Fibroblast of skin of abdomen (primary cell): ENCODE results near the gene HSPG2.
A peak's percentile ranks its signal among the peaks of the same experiment; 100 is the strongest.

Source experiments
- DNase-seq: peaks from one replicate; pipeline ENCODE4 v3.0.0-alpha.2; 2013

The HSPG2 gene

DNA sequence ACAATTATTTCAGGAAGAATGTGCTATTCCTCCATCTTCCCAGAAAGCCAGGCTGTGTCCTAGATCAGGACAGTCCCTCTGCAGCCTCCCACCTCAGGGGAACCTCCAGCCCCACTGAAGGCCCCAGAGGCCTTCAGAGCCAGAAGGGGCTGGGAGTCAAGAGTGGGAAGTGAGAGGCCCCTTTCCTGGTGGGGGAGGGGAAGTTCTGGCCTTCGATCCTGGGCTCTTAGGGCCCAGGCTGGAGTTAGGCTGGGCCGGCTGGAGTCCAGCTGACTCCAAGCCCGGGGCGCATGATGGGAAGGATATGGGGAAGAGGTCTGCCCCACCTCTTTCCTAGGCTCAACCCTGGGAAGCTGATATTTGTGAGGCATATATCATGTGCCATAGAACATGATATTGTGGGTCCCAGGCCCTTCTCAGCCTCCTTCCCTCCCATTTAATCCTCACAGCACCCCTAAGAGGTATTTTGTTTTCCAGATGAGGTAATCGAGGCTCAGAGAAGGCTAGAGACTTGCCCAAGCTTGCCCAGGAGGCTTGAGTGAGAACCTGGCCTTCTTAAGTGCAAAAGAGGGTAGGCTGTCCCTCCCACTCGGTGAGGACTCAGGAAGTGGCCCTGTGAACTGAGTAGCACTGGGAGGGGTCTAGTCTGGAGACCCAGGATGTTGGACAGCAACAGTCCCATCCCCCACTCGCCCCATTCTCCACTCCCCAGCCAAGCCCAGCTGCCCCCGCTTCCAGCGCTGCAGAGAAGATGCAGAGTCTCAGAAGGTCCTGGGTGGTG lies 18.6 kb upstream of the HSPG2 start:
- no peak for DNase-seq

DNA sequence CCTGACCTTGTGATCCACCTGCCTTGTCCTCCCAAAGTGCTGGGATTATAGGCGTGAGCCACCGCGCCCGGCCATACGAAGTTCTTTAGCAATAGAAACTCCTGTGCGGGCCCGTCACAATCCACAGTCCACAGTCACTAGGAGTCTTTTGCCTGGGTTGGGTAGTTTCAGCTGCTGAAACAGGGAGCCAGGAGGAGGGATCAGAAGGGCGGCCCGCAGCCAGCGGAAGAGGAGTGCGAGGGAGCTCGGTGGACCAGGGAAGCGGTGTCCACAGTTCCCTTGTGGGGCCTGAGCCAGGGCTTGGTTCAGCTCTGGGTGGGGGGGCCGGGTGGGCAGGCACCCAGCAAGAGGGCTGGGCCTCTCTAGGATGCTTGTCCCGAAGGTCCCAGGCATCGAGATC lies 17.9 kb upstream of the HSPG2 start:
- no peak for DNase-seq

DNA sequence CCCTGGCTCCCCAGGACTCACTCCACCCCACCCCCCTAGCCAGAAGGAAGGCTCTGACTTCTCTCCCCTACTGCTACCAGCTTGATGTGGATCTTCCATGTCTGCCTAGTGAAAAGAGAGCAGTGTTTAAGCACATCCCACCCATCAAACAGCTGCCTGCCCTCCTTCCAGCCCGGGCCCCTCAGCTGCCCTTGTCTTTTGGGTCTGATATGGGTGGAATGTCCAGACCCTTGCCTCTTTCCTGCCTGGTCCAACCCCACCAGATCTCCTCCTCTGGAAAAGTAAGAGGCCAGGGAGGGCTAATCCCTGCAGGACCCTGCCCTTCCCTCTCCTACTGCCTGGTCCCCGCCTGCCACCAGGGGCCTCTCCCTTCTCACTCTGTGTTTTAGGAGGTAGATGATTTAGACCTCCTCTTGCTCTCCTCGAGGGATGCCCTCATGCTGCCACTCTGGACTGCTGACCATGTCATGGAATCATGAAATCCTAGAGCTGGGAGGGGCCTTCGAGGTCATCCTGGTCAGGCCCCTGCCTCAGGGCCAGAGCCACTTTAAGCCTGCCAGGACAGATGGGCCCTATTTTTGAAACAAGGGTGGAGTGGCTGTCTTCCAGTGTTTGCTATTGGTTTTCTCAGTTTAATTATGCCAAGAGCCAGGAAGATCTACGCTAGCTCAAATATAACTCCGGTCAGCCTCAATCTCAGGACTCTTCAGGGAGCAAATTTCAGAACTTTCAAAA lies 15.8 kb upstream of the HSPG2 start:
- no peak for DNase-seq

DNA sequence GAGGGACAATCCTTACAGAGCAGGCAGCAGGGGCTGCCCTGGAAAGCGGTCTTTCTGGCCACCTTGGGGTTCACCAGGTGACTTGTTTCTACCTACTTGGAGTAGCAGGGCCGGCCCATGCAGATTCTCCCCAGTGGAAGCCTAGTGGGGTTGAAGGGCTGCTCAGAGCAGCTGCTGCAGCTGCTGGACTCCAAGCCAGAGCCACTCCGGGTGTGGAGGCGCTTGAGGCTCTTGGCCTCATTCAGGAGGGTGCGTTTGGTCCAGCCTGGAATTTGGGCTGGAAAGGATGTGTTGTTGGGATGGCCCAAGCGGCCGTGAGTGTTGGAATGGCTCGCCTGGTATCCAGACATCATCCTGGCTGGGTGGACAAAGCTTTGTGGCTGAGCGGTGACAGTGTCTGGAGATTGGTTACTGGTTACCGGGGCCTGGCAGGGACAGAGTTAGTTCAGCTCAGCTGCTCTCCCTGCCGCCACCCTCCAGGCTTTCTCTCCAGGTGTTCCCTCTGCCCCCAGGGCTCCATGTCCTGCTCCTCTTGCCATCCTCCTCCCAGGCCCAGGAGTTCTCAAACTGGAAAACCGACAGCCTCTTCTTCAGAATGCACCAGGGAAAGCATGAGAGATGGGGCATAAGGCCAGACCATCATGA lies 14.2 kb upstream of the HSPG2 start:
- DNase-seq = no peak

DNA sequence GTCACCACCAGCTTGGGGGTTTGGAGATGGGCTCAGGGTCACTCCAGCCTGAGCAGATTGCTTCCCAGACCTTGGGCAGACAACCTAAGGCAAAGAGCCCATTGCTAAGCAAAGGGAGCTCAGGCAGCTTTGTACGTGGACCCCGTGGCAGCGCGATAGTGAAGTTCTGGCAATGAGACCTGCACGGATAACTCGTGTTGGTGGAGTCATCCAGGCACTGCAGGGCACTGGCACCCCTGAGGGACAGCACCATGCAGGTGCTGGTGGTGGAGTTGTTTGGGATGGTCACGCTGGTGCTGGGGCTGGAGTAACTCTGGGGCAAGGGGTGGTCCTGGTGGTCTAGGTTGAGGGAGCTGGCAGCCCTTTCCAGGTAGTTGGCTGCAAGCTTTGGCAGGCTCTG lies 13.6 kb upstream of the HSPG2 start:
- DNase-seq = no peak

DNA sequence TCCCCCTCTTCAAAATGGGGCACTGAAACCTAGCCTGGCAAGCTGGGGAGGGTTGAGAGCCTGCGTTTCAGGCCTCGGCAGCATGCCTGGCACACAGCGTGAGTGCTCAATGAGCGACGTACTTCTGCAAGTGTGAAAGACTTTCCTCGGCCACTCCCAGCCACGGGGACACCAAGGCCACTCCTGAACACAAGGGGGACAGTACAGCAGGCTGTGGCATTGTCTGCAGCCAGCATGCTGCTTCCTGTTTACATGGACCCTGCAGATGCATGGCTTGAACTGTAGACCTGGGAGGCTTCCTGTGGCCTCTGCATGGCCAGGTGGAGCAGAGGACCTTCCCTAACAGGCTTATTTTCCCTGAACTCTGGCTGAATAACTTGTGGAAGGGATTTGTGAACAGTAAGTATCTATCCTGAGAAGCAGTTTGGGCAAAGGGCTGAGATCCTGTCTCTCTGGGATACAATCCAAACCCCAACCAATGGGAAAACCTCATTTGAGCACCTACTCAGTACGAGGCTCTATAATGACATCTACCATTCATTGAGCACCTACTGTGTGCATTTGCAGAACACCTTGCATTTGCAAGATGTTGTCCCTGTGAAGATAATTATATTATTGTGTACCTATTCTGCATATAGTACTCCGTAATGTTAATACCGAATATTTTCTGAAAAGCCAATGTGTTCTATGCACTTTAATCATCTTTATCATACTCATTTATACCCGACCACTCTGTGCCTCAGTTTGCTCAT lies 9.9 kb upstream of the HSPG2 start:
- DNase-seq = no peak

DNA sequence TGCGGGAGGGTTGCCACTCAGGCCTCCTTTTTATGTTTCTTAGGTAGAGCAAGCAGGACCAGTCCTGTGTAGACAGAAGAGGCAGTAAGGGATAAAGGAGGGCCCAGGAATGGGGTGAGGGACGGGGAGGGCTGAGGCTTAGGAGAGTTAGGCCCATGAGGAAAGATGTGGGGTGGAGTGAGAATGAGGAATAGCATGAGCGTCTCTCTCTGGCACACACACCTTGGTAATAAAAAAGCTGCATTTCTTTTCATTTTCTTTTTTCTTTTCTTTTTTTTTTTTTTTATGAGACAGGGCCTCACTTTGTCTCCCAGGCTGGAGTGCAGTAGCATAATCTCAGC lies 7.6 kb upstream of the HSPG2 start:
- DNase-seq = no peak

DNA sequence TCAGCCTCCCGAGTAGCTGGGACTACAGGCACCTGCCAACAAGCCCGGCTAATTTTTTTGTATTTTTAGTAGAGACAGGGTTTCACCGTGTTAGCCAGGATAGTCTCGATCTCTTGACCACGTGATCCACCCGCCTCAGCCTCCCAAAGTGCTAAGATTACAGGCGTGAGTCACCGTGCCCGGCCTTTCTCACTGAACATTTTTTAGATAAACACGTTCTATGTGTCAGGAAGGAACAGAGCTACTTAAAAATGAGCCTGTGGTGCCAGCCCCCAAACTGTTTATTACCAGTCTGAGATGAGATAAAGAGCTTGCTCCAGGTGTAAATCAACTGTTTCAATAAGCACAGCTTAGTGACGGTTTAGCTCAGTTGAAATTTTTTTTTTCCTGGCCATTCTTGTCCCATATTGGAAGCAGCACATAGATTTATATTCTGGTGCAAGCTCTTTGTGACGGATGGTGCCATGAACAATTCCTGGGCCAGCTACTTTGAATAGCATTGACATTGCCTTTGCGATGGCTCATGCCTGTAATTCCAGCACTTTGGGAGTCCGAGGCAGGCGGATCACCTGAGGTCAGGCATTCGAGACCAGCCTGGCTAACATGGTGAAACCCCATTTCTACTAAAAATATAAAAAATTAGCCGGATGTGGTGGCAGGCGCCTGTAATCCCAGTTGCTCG lies 6.0 kb upstream of the HSPG2 start:
- DNase-seq = peak; percentile 50

DNA sequence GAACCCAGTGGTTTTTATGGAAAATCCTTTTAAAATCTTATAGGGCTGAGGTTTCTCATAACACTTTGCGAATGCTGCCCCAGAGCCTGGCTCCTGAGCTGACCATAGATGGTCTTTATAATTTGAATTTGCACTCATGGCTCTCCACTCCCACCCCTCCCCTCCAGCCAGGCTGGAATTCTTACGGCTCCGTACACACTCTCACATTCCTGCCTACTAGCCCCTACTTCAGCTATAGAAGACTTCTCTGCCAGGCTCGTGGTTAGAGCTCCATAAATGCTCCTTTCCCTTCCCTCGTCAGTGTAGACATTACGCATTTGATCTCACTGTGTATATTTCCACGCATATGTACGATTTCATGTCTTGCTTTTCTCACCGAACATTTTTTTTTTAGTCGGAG lies 5.4 kb upstream of the HSPG2 start:
- no peak for DNase-seq

DNA sequence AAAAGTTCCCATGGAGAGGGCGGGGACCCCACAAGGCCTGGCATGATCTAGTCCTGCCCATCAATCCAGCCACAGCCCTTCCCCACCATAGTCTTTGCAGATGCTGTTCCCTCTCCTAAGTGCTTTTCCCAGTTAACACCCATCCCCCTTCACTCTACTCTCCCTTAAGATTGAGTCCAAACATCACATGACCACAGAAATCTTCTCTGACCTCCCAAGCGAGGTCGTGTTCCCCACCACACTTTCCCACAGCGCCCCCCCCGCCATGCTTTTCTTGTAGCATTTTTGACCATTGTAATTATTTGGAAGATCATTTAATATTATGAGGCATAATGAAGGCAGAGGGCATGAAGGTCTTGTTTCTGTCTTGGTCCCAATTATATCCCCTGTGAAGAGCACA lies 4.3 kb upstream of the HSPG2 start:
- no peak for DNase-seq

DNA sequence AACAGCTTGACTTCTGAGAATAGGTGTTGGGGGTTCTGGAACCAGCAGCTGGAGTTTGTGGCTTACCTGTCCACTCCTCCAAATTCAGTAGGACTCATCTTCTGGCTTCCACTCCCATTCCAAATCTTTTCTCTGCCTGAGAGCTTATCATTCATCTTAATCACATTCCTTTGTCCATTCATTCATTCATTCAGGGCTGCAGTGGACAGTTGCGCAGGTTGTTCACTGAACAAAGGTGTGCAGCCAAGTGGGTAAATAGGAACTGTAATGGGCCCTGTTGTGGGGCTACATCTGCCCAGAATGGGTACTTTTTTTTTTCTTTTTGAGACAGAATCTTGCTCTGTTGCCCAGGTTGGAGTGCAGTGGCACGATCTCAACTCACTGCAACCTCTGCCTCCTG lies 3.4 kb upstream of the HSPG2 start:
- DNase-seq = no peak

DNA sequence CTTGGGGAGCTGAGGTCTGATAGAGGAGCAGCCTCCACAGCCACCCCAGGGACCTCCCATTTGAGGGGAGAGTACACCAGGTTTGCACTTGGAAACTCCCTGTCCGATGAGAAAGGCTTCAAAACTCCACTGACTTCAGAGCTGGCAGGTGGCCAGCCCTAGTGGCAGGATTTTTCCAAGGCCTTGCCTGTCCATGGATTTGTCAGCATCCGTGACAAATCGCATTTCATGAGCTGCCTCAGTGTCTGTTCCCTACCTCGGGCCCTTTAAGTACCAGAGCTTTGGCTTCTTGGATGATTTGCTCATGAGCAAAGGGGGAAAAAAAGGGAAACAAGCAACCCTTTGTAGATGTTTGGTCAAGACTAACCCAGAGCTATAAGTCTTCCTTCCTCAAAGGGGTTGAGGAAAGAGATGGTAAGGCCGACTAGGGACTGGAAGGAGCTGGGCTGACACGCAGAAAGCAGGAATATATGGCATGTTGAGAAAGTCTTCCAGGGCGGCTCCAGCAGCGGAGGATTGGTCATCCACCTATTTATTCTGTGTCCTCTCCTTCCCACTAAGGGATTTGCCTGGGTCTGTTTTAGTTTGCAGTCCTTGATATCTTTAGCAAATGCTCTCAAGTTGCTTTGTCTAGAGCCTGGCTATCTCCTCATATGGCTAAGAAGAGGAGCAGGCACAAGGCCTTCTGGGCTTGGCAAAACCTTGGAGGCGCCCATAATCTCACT lies 2.7 kb upstream of the HSPG2 start:
- peak; percentile 98 for DNase-seq

DNA sequence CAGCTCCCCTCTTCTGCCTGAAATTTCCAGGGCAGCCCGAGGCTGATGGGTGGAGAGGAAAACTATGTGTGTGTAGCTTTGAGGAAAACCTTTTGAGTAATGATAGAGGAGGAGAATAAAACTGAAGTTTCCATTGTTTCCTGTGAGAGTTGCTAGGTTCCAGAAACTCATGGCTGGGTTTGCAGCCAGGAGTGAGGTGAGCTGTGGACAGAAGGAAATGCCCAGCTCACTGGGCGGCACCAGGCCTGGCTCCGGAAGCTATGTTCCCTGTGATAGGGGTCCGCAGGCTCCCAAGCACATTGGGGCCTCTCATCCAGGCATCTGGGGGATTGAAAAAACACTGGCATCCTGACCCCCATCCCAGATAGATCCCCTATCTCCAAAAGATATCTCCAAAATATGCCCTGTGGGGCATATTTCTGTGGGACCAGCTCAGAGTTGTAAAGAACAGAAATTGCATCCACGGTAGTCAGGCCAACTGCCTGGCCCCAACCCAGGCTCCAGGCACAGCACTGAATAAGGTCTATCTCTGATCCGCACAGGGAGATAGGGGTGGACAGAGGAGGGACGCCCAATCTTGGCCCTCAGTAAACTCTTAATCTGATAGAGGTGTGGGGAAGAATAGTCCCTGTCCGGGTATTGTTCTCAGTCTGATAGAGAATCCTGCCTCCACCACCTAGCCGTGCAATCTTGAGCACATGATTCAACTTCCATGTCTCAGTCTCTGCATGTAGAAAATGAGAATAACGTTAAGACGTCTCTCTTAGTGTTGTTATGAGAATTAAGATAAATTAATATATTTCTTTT lies 1.8 kb upstream of the HSPG2 start:
- no peak for DNase-seq

DNA sequence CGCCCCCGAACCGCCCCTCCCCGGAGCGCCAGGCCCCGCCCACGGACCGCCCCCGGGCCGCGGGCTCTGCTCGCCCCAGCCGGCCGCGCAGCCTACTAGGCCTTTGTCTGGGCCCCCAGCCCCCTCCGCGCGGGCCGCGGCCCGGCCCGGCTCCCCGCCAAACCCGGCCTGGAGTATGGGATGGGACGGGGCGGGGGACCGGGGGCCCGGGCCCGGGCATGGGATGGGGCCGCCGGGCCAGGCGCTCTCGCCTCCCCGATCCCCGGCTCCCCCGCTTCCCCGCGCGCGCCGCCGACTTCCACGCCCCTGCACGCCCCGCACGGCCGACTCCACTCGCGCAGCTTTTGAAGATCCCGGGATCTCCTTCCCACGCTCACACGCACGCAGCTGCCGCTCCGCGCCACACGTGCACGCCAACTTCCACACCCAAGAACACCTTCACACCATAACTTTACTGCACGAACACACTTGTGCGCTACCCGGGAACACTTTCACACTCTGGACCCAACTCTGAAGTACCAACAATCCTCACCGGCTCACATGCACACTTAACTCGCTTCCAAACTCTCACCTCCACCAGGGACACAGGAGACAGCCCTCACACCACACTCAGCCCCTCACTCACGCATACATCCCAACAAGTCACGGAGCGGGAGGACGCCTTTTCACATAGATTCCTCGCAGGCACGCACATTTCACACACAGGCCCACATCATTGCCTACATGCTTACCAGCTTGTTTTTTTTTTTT lies 437 bp upstream of the HSPG2 start:
- peak; percentile 93 for DNase-seq

DNA sequence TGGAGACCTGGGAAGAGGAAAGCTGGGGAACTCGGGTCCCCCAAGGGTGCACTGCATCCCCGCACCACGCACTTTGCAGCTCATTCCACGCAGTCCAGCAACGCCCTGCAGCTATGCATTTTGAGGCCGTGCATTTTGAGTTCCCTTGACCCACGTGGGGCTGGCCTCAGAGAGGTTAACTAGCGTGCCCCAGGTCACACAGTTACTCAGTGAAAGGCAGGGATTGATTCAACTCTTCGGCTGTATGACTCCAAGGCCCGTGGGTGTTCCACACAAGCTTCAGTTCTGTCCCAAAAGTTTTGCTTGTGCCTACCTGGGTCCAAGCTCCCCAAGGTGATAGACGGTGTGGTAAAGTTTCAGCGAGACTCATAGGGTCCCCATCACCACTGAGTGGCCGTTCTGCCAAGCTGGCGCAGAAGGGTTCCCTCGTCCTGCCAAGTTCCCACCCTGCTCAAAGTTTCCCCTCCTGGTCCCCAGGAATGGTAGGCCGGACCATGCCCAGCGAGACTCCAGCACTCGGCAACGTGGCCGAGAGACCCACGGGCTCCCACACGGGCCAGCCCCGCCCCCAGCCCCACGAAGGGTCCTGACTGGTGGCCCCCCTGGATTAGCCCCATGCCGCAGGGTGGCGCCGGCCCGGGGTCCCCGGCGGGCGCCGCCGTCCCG lies 611 bp downstream of the HSPG2 start:
- DNase-seq = no peak

DNA sequence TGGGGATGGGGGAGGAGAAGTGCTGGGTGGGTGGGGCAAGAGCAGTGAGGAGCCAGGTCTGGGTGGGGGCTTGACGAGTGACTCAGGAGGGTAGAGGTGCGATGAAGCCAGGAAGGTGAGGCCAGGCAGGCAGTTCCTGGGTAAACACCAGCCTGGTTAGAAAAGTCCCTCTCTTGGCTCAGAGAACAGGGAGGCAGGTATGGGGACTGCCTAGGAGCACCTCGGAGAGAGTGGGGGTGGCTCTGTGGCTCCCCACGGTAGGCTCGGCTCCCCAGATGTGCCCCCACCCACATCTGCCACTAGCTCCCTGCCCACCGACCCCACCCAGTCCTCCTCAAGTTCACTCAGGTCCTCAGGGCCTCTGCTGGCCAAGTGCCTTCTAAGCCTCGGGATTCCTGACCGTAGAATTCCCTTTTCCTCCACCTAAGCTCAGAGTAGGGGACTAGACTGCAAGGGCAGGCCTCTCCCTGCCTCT lies 1.2 kb downstream of the HSPG2 start:
- DNase-seq = no peak

DNA sequence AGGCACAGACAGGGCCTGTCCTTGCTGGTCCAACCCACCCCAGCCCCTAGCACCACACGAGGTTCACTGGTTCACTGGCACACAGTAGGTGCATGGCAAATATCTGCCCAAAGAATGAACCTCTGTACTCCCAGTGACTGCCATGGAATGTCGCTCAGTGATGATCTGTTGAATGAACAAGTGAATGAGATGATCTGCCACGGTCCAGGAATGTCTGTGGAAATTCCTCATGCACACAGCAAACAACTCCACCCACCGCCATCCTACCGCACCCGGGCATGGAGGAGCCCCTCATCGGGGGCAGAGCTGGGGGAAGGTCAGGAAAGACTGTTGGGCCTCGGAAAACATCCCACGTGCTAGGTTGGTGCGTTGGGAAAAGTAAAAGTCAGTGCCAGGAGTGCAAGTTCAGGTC lies 1.7 kb downstream of the HSPG2 start:
- DNase-seq = peak; percentile 59

DNA sequence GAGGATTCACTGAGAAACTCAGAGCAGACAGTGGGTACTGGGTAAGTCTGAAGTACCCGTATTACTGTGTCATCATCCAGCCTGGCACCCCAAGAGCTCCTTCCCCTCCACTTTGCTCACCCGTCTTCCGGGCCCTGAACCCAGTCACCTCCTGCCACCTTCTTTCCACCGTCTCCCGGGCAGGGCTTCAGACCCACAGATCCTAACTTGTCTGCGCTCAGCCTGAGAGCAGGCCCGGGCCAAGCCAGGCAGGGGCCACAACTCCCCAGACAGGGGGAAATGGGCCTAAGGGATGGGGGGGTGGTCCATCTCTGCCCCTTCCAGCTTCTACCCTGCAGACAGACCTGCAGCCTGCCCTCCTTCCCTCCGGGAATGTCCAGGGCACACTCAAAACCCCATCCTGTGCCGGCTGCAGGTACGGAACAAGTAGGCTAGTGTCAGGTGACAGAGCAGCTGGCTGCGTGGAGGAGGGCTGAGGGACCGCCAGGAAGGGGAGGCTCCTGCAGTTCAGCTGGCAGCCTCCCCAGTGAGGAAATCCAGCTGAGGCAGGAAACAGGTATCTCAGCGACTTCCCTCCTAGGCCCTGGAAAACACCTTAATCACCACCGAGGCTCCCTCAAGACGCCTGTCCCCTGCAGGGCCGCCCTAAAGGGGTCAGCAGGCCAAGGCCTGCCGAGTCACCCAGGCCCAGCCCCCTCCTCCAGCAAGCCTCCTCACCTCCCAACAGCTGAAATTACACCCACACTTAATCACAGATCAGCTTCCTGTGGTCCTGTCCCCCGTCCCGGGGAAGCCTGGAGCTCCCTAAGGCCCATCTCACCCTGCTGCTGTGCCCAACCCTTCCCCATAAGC lies 3.5 kb downstream of the HSPG2 start:
- DNase-seq = no peak

DNA sequence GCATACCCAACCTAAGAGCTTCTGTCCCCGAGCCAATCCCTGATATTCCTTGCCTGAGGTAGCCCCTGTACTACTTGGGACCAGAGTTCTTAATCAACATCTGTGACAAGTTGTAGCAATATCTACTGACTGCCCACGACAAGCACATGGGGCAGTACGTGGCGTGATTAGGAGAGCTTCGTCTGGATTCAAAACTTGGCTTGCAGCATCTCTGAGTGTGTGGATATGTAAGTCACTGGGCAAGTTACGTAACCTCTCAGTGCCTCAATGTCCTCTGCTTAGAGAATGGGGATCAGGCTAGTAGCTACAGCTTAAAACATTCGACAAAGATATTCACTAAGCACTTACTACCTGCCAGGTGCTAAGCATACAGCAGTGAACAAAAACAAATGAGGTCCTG lies 5.0 kb downstream of the HSPG2 start:
- DNase-seq = peak; percentile 61
